GM12878 (cell line): ENCODE data around the gene ANKRD1. TPM values are rescaled to one million over a fixed set of nuclear protein-coding genes. Genes with fewer than 3 reads are reported as not detected.

Experiments used
- ATAC-seq: fragments of 200-7000 bp; cut with Tn5 transposase; 3 replicates; pipeline ENCODE4 v1.9.1; 2020; ENCODE audit warnings: mild to moderate bottlenecking, moderate library complexity
- BruUV-seq: library from RNA; stranded (reverse); fragments of 400-500 nt; replicated peaks from 2 replicates; lab custom pipeline; 2021; lab: Mats Ljungman, UMichigan
- CTCF ChIA-PET: fragments of 300-600 bp; sonication (Branson Sonifier 250); formaldehyde crosslinking; extraction: SDS; loops from one replicate; lab custom pipeline; 2021; ENCODE audit warnings: inconsistent platforms; lab: Yijun Ruan, JAX
- POLR2A ChIA-PET: fragments of 350-600 bp; formaldehyde crosslinking; extraction: SDS; loops from one replicate; lab custom pipeline; 2021; ENCODE audit warnings: inconsistent platforms; lab: Charles Lee
- RAD21 ChIA-PET: fragments of 300-600 bp; sonication (Branson Sonifier 250); formaldehyde crosslinking; loops from one replicate; lab custom pipeline; 2023; ENCODE audit warnings: antibody characterized with exemption; ENCODE audit not compliant: unreplicated experiment; lab: Charles Lee
- SMC1A ChIA-PET: fragments of 300-600 bp; sonication (Branson Sonifier 250); formaldehyde crosslinking; loops from one replicate; lab custom pipeline; 2023; ENCODE audit not compliant: unreplicated experiment, uncharacterized antibody; lab: Charles Lee
- DNase-seq: peaks from one replicate; pipeline ENCODE4 v3.0.0-alpha.2; 2011; ENCODE audit warnings: low read depth, low spot score
- FAIRE-seq: peaks from 3 replicates; lab custom pipeline; 2011; peaks lifted over from hg19 to GRCh38; lab: Jason Lieb, UNC
- H2AFZ ChIP-seq: 2 replicates; pipeline ENCODE4 v1.6.0; 2011; ENCODE audit warnings: low read depth, low read length, control low read depth; ENCODE audit not compliant: control insufficient read depth
- H3K27ac ChIP-seq: 2 replicates; pipeline ENCODE4 v1.5.1; 2011; ENCODE audit warnings: control low read depth; ENCODE audit not compliant: control insufficient read depth, insufficient read depth
- H3K27me3 ChIP-seq, 2 experiments: replicated peaks in 1 of 2; 2 replicates each; pipeline versions ENCODE4 v1.6.0 to v1.6.1; 2011; ENCODE audit warnings: low read length in 1 of 2; ENCODE audit not compliant: control insufficient read depth in 2 of 2, insufficient read depth in 2 of 2
- H3K36me3 ChIP-seq, 2 experiments: 2 replicates each; pipeline ENCODE4 v1.5.1; 2011; ENCODE audit warnings: low read length in 1 of 2; ENCODE audit not compliant: control insufficient read depth in 2 of 2, insufficient read depth in 2 of 2
- H3K4me1 ChIP-seq: 2 replicates; pipeline ENCODE4 v1.6.1; 2011; ENCODE audit warnings: mild to moderate bottlenecking, low read length, moderate library complexity, mixed read lengths; ENCODE audit not compliant: control insufficient read depth, insufficient read depth
- H3K4me2 ChIP-seq: 2 replicates; pipeline ENCODE4 v1.6.0; 2011; ENCODE audit warnings: control low read depth; ENCODE audit not compliant: control insufficient read depth, insufficient read depth
- H3K4me3 ChIP-seq: fragments of 200-600 bp; sonication (generic); 2 replicates; pipeline ENCODE4 v1.5.1; 2016
- H3K79me2 ChIP-seq: 2 replicates; pipeline ENCODE4 v1.6.0; 2011; ENCODE audit warnings: low read length; ENCODE audit not compliant: control insufficient read depth, insufficient read depth
- H3K9ac ChIP-seq: 2 replicates; pipeline ENCODE4 v1.8.0; 2011; ENCODE audit warnings: low read length, control low read depth, mixed read lengths; ENCODE audit not compliant: control insufficient read depth, insufficient read depth
- H3K9me3 ChIP-seq: replicated peaks from 3 replicates; pipeline ENCODE4 v1.5.1; 2011; ENCODE audit warnings: mild to moderate bottlenecking, low read length; ENCODE audit not compliant: control insufficient read depth, insufficient read depth
- H4K20me1 ChIP-seq: 2 replicates; pipeline ENCODE4 v1.6.0; 2011; ENCODE audit not compliant: control insufficient read depth, insufficient read depth
- CHD1 ChIP-seq: IDR thresholded peaks from 2 replicates; pipeline ENCODE4 v1.6.1; 2012; ENCODE audit warnings: low read depth, low read length, improper control_type of control experiment
- CHD2 ChIP-seq: IDR thresholded peaks from 2 replicates; pipeline ENCODE4 v1.6.1; 2011; ENCODE audit warnings: low read depth, low read length, improper control_type of control experiment, borderline replicate concordance
- CHD4 ChIP-seq: fragments of 200-600 bp; sonication (generic); IDR thresholded peaks from 2 replicates; pipeline ENCODE4 v1.6.1; 2016; ENCODE audit warnings: mild to moderate bottlenecking
- CREM ChIP-seq: IDR thresholded peaks from 2 replicates; pipeline ENCODE4 v1.6.1; 2014; ENCODE audit warnings: antibody characterized with exemption, low read depth
- NBN ChIP-seq: fragments of 450-650 bp; IDR thresholded peaks from 2 replicates; pipeline ENCODE4 v1.6.1; 2016
- NFYA ChIP-seq: IDR thresholded peaks from 2 replicates; pipeline ENCODE4 v1.6.1; 2011; ENCODE audit warnings: low read depth, mild to moderate bottlenecking, low read length, improper control_type of control experiment, borderline replicate concordance
- NR2C2 ChIP-seq: IDR thresholded peaks from 2 replicates; pipeline ENCODE4 v1.6.1; 2011; ENCODE audit warnings: borderline replicate concordance, low read depth; ENCODE audit not compliant: control insufficient read depth, insufficient read length
- SMAD5 ChIP-seq: IDR thresholded peaks from 2 replicates; pipeline ENCODE4 v1.6.1; 2016; ENCODE audit warnings: antibody characterized with exemption, low read depth
- SRF ChIP-seq, 2 experiments: IDR thresholded peaks; 2 replicates each; pipeline ENCODE4 v1.6.1; 2011; ENCODE audit warnings: low read depth in 2 of 2, low read length in 2 of 2, mild to moderate bottlenecking in 1 of 2, moderate library complexity in 1 of 2
- WRNIP1 ChIP-seq: IDR thresholded peaks from 2 replicates; pipeline ENCODE4 v1.6.1; 2011; ENCODE audit warnings: low read depth, low read length, improper control_type of control experiment, borderline replicate concordance
- YY1 ChIP-seq: IDR thresholded peaks from 2 replicates; pipeline ENCODE4 v1.6.1; 2011; ENCODE audit warnings: low read depth, mild to moderate bottlenecking, low read length
- ZNF274 ChIP-seq: IDR thresholded peaks from one replicate; pipeline ENCODE4 v1.8.0; 2011; ENCODE audit not compliant: insufficient read length, insufficient read depth
- WGBS: methylation state at CpG from one replicate; pipeline ENCODE4 v1.1.6; 2016; ENCODE audit warnings: low lambda C conversion rate; ENCODE audit not compliant: insufficient replicate concordance, insufficient coverage; ENCODE audit errors: missing lambda C conversion rate; 5-methylcytosine and 5-hydroxymethylcytosine counted together
- in situ Hi-C: fragments of 300-500 bp; cut with MboI; formaldehyde crosslinking; loops from 9 replicates; pipeline ENCODE4 v1.14.3; 2018; ENCODE audit warnings: mixed read lengths
- intact Hi-C: fragments of 100-400 bp; cut with micrococcal nuclease; formaldehyde crosslinking; loops from one replicate; pipeline ENCODE4 v1.14.2; 2022; ENCODE audit not compliant: unreplicated experiment
- polyA plus RNA-seq, 11 experiments: library from polyadenylated mRNA; depleted of rRNA in 4 of 11; unstranded in 6 of 11; stranded (reverse) in 5 of 11; fragments of >200 nt; fragmentation: Nextera tagmentation in 4 of 11; fragmentation: Illumina TruSeq in 1 of 11; extraction: Ambion mirVana in 4 of 11; extraction: Trizol in 1 of 11; gene quantifications; 1 replicate in 1 of 11; 2 replicates in 10 of 11; pipeline versions ENCODE4 v1.2.1 to v1.2.3, GENCODE V29; 2011 to 2016; ENCODE audit warnings: inconsistent platforms in 2 of 11, missing spikeins in 2 of 11, low read depth in 1 of 11
- total RNA-seq, 4 experiments: library from RNA; depleted of rRNA in 3 of 4; stranded (reverse); fragments of >200 nt in 3 of 4; fragmentation: Illumina TruSeq in 1 of 4; extraction: Trizol in 1 of 4; gene quantifications; 2 replicates each; pipeline versions ENCODE4 v1.2.1 to v1.2.3, GENCODE V29; 2013 to 2021
- TF ChIP-seq, protein P1 (sequence below): IDR thresholded peaks from 2 replicates; pipeline ENCODE4 v1.6.1; 2012; ENCODE audit warnings: low read depth, low read length, improper control_type of control experiment
- TF ChIP-seq, protein P2 (sequence below), 3 experiments: IDR thresholded peaks in 2 of 3; conservative IDR thresholded peaks in 1 of 3; 2 replicates each; pipeline ENCODE4 v1.5.1; 2011; ENCODE audit warnings: low read depth in 3 of 3, low read length in 3 of 3, mild to moderate bottlenecking in 3 of 3, control low read depth in 2 of 3, moderate library complexity in 2 of 3, inconsistent platforms in 1 of 3, mixed read lengths in 1 of 3; ENCODE audit not compliant: control insufficient read depth in 2 of 3, insufficient read depth in 1 of 3; ENCODE audit errors: extremely low read depth in 1 of 3
- TF ChIP-seq, protein P3 (sequence below): fragments of 450-650 bp; IDR thresholded peaks from 2 replicates; pipeline ENCODE4 v1.6.1; 2017; ENCODE audit warnings: antibody characterized with exemption, mild to moderate bottlenecking, moderate library complexity

The ANKRD1 gene
- total and polyA plus RNA-seq, 10 of the 15 experiments (the other 5 are each of a cell fraction or from before 2014, with no cell fraction given) = not detected

GRCh38 chr10:90925079-90926029, 4.5 kb upstream of the ANKRD1 start:
- POLR2A ChIA-PET = no interaction called here
- no peaks in the 10 kb centered on the region for H4K20me1 ChIP-seq
- no TSS peak for BruUV-seq
- no peak overlapping the region for H3K9ac ChIP-seq
- no peaks in the 10 kb centered on the region for H3K4me1 ChIP-seq
- TF ChIP-seq CHD1 (no peak), SMAD5 (no peak), CHD4 (no peak), SRF (IDR thresholded peaks at IDR 0.05; ENCODE audit: low read depth in 2 of 2, low read length in 2 of 2) (no peak), NBN (no peak), NR2C2 (no peak), CREM (no peak), WRNIP1 (no peak), CHD2 (no peak), NFYA (no peak), YY1 (no peak), ZNF274 (no peak)
- TF ChIP-seq, protein P1, sequence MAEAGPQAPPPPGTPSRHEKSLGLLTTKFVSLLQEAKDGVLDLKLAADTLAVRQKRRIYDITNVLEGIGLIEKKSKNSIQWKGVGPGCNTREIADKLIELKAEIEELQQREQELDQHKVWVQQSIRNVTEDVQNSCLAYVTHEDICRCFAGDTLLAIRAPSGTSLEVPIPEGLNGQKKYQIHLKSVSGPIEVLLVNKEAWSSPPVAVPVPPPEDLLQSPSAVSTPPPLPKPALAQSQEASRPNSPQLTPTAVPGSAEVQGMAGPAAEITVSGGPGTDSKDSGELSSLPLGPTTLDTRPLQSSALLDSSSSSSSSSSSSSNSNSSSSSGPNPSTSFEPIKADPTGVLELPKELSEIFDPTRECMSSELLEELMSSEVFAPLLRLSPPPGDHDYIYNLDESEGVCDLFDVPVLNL = no peak
- TF ChIP-seq, protein P2, sequence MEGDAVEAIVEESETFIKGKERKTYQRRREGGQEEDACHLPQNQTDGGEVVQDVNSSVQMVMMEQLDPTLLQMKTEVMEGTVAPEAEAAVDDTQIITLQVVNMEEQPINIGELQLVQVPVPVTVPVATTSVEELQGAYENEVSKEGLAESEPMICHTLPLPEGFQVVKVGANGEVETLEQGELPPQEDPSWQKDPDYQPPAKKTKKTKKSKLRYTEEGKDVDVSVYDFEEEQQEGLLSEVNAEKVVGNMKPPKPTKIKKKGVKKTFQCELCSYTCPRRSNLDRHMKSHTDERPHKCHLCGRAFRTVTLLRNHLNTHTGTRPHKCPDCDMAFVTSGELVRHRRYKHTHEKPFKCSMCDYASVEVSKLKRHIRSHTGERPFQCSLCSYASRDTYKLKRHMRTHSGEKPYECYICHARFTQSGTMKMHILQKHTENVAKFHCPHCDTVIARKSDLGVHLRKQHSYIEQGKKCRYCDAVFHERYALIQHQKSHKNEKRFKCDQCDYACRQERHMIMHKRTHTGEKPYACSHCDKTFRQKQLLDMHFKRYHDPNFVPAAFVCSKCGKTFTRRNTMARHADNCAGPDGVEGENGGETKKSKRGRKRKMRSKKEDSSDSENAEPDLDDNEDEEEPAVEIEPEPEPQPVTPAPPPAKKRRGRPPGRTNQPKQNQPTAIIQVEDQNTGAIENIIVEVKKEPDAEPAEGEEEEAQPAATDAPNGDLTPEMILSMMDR (IDR thresholded peaks at IDR 0.05 in 2 of 3, conservative IDR thresholded peaks at IDR 0.05 in 1 of 3; ENCODE audit: control insufficient read depth in 2 of 3, extremely low read depth in 1 of 3, insufficient read depth in 1 of 3, low read depth in 3 of 3, low read length in 3 of 3) = no peak
- TF ChIP-seq, protein P3, sequence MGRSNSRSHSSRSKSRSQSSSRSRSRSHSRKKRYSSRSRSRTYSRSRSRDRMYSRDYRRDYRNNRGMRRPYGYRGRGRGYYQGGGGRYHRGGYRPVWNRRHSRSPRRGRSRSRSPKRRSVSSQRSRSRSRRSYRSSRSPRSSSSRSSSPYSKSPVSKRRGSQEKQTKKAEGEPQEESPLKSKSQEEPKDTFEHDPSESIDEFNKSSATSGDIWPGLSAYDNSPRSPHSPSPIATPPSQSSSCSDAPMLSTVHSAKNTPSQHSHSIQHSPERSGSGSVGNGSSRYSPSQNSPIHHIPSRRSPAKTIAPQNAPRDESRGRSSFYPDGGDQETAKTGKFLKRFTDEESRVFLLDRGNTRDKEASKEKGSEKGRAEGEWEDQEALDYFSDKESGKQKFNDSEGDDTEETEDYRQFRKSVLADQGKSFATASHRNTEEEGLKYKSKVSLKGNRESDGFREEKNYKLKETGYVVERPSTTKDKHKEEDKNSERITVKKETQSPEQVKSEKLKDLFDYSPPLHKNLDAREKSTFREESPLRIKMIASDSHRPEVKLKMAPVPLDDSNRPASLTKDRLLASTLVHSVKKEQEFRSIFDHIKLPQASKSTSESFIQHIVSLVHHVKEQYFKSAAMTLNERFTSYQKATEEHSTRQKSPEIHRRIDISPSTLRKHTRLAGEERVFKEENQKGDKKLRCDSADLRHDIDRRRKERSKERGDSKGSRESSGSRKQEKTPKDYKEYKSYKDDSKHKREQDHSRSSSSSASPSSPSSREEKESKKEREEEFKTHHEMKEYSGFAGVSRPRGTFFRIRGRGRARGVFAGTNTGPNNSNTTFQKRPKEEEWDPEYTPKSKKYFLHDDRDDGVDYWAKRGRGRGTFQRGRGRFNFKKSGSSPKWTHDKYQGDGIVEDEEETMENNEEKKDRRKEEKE = no peak
- TF ChIP-seq, all 136 proteins: peak for 0
- ChIA-PET SMC1A (no interaction called here), RAD21 (interaction anchor here (0.9 kb wide), 1 partner anchor 13 kb away, joined by 4 read pairs; no protein-coding TSS in a partner anchor), CTCF (interaction anchor here (0.6 kb wide), 1 partner anchor 40 kb away, joined by 3 read pairs; no protein-coding TSS in a partner anchor)
- H3K79me2 ChIP-seq = no peaks in the 10 kb centered on the region
- H3K4me2 ChIP-seq = no peak overlapping the region
- DNase-seq = no peak
- no peaks in the 10 kb centered on the region for H3K36me3 ChIP-seq
- no peaks in the 10 kb centered on the region for H3K9me3 ChIP-seq
- FAIRE-seq = no peak
- H3K27ac ChIP-seq = no peak overlapping the region
- H2AFZ ChIP-seq = no peak overlapping the region
- intact Hi-C loops (no loop called here), in situ Hi-C loops (no loop called here)
- ATAC-seq = no peak
- 67% methylated on average over 5 of the region's 5 CpGs for WGBS
- no peak overlapping the region for H3K4me3 ChIP-seq
- no peaks in the 10 kb centered on the region for H3K27me3 ChIP-seq
